HG03175 (cell line): ENCODE data around the gene POU3F3.

Experiments
- ATAC-seq: cut with Tn5 transposase; IDR thresholded peaks from one replicate; pipeline ENCODE4 v1.9.1; 2021; ENCODE audit warnings: mild to moderate bottlenecking, moderate library complexity; ENCODE audit not compliant: unreplicated experiment

Gene POU3F3

DNA sequence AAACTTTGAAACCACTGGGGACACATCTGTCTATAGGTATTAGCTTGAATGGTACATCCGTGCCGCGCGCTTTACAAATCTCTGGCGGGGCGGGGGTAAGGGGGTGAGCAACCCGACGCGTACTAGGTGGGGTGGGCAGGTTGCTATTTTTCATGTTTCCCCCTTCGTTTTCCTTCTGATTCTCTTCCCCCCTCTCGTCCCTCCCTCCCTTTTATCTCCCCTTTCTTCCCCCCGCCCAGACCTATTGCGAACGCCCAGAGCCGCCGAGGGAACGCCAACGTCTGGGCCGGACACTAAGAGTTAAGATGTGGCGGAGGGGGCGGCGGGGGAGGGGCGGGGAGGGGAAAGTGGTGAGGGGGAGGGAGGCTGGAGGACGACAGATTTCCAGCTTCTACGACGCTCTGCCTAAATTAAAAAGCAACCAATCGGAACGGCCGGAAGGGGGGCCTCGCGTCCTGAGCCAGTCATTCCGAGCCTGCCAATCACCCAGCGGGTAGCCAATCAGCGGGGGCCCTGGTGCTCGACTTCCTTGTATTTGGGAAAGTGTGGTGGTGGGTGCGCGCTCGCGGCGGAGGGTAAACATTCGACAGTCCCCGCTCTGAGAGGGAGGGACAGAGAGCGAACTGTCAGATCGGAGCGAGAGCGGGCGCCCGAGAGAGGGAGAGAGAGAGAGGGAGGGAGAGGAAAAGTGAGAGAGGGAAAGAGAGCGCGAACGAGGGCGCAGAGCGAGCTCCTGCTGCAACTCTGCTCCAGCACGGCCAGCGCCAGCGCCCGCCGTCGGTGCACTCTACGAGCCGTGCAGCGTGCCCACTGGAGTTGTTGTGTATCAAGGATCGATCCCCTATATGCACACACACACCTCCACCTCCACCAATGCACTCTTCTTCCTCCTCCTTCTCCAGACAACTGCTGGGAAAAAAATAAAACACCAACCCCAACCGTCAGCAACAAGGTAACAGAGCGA is at the start of gene POU3F3:
POU3F3 (plus strand) TSS at position 582 of the 964 bp plus-strand sequence. CDS start 1,396 bp downstream, outside the sequence.
- peak; percentile 44 for ATAC-seq

DNA sequence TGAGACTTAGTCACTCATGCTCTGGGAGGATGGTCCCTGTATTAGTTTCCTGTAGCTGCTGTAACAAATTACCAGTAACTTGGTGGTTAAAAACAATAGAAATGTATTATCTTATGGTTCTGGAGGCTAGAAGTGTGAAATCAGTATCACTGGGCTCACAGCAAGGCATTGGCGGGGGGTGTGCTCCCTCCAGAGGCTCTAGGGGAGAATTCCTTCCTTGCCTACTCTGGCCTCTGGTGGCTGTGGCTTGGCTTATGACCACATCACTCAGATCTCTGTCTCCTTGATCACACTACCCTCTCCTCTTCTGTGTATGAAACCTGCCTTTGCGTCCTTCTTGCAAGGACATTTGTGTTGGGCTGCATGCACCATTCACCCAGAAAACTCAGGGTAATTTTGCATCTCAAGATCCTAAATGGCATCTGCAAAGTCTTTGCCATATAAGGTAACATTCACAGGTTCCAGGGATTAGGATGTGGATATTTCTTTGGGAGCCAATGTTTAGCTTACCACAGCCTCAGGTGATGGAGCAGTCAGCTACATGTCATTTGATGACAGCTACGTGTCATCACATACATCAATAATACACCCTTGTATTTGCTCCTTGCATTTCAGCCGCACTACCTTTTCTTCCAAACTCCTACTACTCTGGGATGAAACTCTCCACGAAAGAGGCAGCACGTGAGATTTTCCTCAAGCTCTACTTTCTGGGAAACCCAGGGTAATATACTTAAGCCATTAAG is 49.6 kb upstream of the POU3F3 start:
- ATAC-seq = no peak

DNA sequence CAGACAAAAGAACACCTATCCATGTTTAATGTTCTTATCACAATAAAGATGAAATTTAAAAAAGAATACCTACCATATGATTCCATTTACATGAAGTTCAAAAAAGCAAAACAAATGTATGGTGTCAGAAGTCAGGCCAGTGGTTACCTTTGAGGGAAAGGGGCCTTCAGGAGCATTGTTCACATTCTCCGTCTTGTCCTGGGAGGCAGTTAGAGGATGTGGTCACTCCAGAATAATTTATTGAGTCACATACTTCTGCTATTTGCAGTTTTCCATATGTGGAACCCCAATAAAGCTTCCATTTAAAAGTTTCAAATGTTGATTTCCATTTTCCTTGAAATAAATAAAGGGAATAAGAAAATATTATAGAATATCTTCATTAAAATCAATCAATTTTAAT is 41.6 kb upstream of the POU3F3 start:
- ATAC-seq = no peak

DNA sequence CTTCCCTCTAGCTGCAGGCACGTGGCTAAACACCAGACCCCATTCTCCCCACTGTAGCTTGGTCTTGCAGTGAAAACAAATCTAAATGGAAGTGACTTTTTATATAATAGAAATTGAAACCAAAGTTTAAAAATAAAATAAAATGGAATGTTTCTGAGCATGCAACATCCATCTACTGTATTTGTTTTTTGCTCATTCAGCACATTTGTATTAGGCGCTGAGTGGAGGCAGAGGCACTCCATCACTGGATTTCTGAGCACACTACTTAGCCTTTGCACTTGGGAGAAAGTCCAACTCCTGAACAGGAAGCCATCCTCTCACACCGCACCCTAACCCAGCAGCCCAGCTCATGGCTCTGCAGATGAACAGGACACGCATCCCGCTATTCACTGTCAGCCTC is 37.8 kb upstream of the POU3F3 start:
- ATAC-seq = no peak

DNA sequence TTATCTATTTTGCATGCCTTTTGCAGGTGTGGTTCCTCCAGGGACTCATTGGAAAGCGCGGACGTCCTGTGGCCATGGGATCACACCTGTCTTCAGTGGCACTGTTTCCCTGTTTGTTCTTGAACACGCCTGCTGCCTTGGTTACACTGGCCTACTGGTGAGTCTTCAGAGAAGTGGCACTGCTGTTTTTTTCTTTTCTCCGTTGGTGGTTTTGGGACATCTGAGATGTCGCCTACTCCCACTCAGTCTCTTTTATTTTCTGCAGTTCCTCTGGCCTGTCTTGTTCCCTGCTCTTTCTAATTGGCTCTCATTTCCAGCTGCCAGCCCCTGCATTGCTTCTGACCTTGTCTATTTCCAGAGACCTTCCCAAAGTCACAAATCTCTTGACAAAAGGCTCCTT is 35.7 kb upstream of the POU3F3 start:
- ATAC-seq = no peak

DNA sequence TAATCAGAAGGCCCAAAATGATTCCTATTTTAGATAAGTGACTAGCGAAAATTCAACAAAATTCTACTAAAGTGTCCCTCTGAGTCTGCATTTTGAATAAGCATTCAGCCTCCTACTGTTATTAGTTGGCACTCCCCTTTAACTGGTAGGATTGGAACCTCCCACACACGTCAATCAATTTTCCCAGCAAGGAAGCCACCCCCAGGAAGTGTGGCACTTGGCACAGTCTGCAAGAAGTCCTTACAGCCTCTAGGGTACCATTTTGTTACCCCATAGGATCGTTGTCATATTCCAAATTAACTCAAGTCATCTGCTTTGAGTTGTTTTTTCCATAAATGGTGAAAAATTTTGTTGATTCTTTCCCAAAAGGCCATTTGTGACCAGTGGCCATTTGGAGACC is 33.8 kb upstream of the POU3F3 start:
- no peak for ATAC-seq

DNA sequence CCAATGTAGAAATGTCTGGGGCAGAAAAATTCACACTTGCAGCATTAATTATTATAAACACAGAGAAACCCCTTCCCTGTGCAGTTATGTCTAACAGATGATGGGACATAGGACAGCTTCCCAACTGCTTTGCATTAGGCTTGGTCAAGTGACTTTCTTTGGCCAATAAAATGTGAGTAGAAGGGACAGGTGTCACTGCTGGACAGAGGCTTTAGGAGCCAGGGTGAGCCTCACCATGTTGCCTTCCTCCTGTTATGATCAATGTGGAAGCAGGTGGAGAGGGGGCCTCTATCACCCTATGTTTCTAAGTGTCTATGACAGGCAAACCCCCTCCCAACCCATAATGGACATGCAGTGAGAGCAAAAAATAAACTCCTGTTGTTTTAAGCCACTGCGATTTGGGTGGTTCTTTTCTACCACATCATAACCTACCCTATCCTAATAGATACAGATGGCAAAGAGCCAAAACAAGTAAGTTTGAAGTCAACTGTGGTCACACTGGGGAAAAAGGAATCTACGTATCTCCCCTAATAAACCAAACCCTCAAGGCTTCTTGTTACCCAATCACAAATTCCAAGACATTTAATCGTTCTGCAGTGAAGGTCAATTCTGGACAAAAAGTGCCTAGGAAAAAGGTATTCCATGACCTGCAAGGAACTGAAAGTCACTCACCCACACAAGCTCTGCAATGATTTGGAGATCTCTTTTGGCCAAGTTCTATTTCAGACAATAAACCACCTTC is 28.6 kb upstream of the POU3F3 start:
- no peak for ATAC-seq

DNA sequence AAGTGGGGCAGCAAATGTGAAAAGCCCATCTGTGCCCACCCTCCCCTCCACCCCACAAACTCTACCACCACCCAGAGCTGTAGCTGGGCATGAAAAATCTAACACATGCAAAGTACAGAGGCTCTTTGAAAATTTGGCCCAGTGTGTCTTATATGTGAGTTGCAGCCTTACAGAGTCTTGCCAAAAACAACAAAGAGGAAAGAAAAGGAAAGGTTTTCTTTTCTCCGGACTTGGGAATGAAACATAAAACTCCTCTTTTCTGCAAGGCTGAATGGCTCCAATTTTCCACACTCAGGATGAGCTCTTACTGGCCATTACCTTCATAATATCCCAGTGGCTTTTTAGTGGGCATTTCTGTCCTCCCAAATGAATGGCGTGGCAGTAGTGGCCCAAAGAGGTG is 27.9 kb upstream of the POU3F3 start:
- no peak for ATAC-seq

DNA sequence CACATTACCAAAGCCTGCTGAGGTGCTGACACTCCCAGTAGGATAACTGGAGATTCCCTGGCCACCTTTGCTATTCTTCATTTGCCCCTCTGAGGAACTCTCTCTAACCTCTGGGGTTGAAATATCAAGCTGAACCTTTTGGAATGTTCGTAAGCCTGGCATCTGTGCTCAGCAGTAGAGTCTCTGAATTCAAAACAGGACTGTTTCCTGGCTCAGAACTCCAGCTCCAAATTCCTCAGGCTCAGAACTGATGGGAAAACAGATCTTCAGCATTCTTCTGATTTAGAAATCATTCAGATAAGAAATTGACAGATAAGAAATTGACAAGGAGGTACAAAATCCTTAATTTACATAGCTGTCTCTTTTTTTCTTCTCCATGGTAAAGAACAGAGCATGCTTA is 22.2 kb upstream of the POU3F3 start:
- ATAC-seq = no peak

DNA sequence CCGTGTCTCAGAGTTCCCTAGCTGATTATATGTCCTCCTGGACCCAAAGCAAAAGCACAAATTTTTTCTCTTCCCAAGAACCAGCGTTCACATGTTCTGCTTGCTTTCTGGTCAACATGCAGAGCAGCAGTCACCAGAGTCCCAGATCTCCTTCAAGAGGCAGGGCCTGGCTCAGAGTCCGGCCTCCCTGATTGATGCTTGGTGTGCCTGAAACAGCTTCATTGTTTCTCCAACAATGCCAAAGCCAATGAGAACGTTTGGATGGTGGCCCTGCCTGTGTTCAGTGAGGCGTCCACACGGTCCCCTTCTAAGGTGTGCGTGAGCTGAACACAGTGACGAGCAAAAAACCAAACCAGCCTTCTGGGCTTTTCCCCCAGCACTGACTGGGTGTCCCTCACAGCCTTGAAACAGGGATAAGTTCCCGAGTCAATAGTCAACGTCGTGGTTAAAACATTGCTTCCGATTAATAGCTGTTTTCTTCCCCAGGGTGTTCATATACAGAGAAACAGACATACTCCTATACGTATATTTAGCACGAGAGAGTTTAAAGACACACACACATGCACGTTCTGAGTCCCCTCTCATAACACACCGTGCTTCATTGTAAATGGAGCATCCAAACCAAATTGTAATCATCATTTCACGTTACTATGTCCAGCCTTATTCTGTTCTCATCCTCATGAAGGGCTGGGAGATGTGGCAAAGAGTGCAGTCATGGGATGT is 19.3 kb upstream of the POU3F3 start:
- no peak for ATAC-seq

DNA sequence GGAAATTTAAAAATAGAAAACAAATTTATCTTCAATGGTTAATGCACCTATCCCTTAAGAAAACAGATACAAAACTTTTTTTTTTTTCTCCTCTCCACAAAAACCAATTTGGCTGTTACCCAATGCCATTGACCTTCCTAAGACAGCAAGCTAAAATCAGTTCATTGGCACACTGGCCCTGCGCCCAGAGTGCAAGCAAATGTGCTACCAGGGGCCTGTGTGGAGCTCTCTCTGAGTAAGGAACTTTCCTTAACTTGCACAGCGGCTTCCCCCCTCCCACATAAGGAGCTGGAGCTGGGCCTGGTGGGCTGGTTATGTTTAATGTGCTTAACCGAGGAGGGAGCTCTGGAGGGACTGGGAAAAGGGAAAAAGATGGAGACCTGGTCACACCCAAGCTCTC is 17.6 kb upstream of the POU3F3 start:
- no peak for ATAC-seq

DNA sequence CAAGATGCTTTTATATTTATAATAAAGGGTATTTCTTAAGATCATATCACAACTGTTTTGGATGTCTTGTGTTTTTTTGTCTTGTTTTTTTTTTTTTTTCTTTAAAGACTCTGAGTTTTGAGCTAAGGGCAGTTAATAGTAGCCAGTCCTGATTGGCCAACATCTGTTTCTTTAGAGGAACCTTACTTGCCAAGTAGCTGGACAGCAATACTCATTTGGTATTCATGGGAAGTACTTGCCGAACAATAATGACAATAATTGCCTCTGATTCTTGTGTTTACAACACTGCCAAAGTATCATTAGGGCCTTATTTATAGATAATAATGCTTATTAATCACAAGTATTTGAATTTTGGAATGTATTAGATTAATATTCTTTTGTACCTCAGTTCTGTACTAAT is 17.1 kb upstream of the POU3F3 start:
- ATAC-seq = no peak

DNA sequence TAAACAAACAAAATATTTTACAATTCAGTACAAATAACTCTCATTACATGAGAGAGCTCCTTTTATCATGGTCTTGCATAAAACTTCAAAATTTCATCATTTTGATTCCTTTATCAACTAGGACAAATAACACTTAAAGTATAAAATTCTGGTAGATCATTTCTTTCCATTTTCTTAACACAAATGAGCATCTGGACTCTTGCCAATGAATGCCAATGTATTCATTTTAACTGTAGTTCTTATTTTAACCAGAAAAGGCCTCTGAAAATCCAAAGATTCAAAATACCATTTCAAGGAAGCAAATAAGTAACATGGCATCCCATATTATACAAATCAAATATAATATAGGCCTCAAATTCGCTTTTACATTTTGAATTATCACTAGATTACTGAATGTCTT is 13.8 kb upstream of the POU3F3 start:
- no peak for ATAC-seq

DNA sequence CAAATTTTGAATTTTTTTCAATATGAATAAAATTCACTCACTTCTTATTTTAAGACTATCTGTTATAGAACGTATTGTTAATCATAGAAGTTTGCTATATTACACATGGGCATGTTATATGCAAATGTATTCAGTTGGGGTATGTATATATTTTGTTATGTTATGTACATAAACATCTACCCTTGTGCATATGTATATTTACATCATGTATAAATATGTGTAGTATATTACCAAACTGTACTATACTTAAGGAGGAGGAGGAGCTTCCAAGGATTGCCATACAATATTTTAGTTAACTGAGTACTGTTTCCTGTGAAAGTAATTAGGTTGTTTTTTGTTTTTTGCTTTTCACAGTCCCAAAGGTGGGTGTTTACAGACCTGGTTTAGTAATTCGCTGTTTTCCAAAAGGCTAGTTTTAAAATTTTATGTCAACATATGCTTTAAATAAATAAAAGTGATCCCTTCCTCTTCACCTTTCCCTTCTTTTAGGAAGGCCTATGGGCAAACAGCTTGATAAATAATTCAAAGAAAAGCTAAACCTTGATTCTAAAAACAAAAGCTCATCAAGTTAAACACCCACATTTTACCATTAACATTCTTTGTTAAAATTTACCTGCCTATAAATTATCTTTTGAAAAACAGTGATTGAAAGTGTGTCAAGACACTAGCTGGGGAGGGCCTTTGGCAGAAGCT is 12.9 kb upstream of the POU3F3 start:
- ATAC-seq = no peak

DNA sequence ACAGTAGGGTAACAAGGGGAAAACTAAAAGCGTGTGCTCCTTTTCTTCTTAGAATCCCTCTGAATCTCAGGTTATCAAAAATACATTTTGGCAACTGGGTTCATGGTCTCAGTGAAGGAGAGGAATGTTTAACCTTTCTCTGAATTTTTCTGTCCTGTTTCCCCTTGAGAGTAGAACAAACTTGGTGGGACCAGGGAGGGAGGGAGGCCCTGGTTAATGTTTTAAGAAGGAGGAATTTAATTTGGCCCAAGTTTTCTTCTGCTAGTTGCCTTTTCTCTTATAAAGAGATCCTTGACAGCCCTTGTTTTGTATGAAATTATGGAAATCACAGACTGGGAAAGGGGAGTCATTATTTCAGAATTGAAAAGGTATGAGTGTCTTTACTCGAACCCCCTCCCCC is 12.2 kb upstream of the POU3F3 start:
- ATAC-seq = no peak

DNA sequence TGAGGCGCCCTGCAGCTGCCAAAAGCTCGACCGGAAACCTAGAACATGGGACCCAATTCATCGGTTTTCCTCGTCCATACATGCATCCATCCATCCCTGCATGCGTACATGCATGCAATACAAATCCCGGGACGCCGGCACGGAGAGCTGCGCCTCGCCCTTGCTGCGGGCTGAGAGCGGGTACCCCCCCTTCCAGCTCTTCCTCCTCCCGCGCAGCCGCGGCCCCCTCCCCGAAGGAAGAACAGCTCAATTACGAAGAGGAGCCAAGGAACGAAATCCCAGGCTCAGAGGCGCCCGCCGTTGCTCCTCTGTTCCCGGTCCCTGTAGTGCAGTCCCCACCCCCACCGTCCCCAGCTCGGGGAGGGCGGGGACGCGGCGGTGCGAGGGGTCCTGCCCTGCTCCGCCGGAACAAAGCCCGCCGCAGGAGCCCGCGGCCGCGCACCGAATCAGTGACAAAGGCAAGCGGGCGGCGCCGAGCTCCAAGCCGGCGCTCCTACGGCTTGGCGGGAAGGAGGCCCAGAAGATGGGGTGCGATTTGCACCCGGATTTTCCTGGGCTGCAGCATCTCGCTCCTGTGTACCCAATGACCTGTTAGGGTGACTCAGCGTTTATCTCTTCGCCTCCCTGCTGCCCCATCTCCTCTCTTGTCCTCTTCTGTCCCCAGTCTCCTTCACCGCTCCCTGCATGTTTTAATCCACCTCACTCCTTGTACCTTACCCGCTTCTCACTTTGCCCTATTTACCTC is 8.9 kb upstream of the POU3F3 start:
- ATAC-seq = no peak

DNA sequence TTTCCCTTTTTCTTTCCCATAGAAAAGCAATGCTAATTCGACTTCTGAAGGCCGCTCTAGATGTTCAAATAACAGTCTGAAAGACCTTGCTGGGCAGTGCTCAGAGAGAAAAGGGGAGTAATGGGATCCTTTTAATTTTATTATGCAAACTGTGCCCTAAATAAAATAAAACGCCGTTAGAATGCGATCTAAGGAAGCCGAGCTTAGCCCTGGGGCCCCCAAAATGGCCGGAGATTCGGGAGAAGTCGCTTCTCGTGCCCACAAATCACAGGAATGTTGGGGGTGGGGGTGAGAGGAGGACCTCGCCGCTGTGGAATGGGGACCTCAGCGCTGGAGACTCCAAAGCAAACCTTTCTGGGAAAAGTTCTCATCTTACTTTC is 8.4 kb upstream of the POU3F3 start:
- ATAC-seq = no peak

DNA sequence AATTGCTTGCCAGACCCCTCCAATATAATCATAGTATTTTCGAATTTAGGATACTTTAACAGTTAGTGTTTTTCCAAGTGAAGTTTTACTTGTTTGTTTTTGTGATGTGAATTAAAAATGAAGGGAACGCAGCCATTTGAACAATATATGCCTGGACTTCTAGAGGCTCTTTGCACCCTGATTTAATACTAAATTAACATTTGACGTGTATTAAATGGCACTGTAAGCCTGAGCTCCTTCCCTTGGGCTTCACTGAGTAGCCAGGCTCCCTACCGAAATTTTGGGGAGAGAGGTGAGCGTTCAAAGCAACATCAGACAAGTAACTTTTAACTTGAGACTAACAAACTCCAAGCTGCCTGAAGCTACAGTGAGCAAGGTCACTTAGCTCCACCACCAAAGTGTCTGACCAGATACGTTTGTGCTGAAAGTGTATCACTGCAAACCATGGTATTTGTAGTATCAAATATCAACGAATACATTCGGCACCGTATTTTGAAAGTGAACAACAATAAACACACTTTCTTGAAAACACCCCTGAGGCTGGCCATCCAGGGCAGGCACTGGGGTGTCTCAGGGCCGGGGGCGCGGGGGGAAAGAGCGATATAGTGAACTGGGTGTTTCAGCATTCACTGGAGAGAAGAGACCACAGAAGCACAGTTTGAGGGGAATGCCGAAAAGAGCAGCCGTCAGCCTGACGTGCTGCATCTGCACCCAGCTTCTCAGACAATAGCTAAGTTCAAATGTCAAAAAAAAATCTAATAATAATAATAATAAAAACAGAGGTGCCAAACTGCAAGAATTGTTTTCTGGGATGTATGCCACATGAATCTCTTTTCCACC is 7.7 kb upstream of the POU3F3 start:
- no peak for ATAC-seq
